A673 (cell line): ENCODE results near the gene CDH12. TPM values are rescaled to one million over a fixed set of nuclear protein-coding genes. Genes with fewer than 3 reads are reported as not detected.

Source experiments
- BruUV-seq: library from RNA; stranded (reverse); fragments of 400-500 nt; replicated peaks from 2 replicates; lab custom pipeline; 2021; lab: Mats Ljungman, UMichigan
- CTCF ChIA-PET: fragments of 300-600 bp; sonication (Branson Sonifier 250); formaldehyde crosslinking; loops from one replicate; lab custom pipeline; 2022; ENCODE audit warnings: antibody characterized with exemption; lab: Charles Lee
- POLR2A ChIA-PET: fragments of 300-600 bp; sonication (Branson Sonifier 250); formaldehyde crosslinking; loops from one replicate; lab custom pipeline; 2022; ENCODE audit warnings: antibody characterized with exemption; ENCODE audit not compliant: low non-redundant PET; lab: Charles Lee
- DNase-seq: peaks from one replicate; pipeline ENCODE4 v3.0.0-alpha.2; 2015; ENCODE audit warnings: low spot score
- H3K27ac ChIP-seq: fragments of 200-600 bp; sonication (generic); 2 replicates; pipeline ENCODE4 v1.5.1; 2016; ENCODE audit warnings: mixed run types, low read depth, mild to moderate bottlenecking, mixed read lengths, antibody characterized with exemption, low read length; ENCODE audit not compliant: poor library complexity, severe bottlenecking
- H3K27me3 ChIP-seq: fragments of 200-600 bp; sonication (generic); replicated peaks from 2 replicates; pipeline ENCODE4 v1.6.1; 2017; ENCODE audit warnings: mixed run types, low read depth, mild to moderate bottlenecking, mixed read lengths, antibody characterized with exemption, low read length; ENCODE audit not compliant: insufficient read depth, poor library complexity
- H3K36me3 ChIP-seq: fragments of 200-600 bp; sonication (generic); 2 replicates; pipeline ENCODE4 v1.6.1; 2016; ENCODE audit warnings: mixed run types, mild to moderate bottlenecking, mixed read lengths, antibody characterized with exemption, low read length; ENCODE audit not compliant: insufficient read depth, poor library complexity, severe bottlenecking
- H3K4me1 ChIP-seq: fragments of 200-600 bp; sonication (generic); 2 replicates; pipeline ENCODE4 v1.6.1; 2017; ENCODE audit warnings: mixed run types, mild to moderate bottlenecking, mixed read lengths, antibody characterized with exemption, low read length; ENCODE audit not compliant: insufficient read depth, poor library complexity, severe bottlenecking
- H3K4me3 ChIP-seq: fragments of 200-600 bp; sonication (generic); 2 replicates; pipeline ENCODE4 v1.5.1; 2016; ENCODE audit warnings: low read depth, mixed run types, mild to moderate bottlenecking, mixed read lengths, low read length; ENCODE audit not compliant: poor library complexity, severe bottlenecking
- H3K9me3 ChIP-seq: fragments of 200-600 bp; sonication (generic); 2 replicates; pipeline ENCODE4 v1.6.1; 2016; ENCODE audit warnings: mixed run types, low read depth, mild to moderate bottlenecking, mixed read lengths, antibody characterized with exemption, low read length; ENCODE audit not compliant: poor library complexity, severe bottlenecking
- CTCF ChIP-seq: fragments of 300-800, 200-600 bp; sonication (generic); conservative IDR thresholded peaks from 2 replicates; pipeline ENCODE4 v1.5.1; 2017; ENCODE audit warnings: low read depth, mild to moderate bottlenecking, antibody characterized with exemption, low read length, moderate library complexity, mixed read lengths
- EZH2 ChIP-seq: fragments of 200-600 bp; sonication (generic); IDR thresholded peaks from 2 replicates; pipeline ENCODE4 v1.6.1; 2017; ENCODE audit warnings: borderline replicate concordance, low read depth, mild to moderate bottlenecking, mixed read lengths, antibody characterized with exemption, low read length; ENCODE audit not compliant: poor library complexity, severe bottlenecking
- intact Hi-C: fragments of 100-400 bp; cut with micrococcal nuclease; formaldehyde crosslinking; loops from one replicate; pipeline ENCODE4 v1.10.0; 2022; ENCODE audit not compliant: unreplicated experiment
- total RNA-seq: library from RNA; stranded (reverse); gene quantifications from 2 replicates; pipeline ENCODE4 v1.2.3, GENCODE V29; 2021

Gene CDH12
- total RNA-seq, 1 experiment from 2014 or later, result 39.5 TPM

GRCh38 chr5:22560147-22560546 is 293.0 kb downstream of the CDH12 start:
- no peaks in the 10 kb centered on the region for H3K9me3 ChIP-seq
- H3K36me3 ChIP-seq, result no peaks in the 10 kb centered on the region
- TF ChIP-seq EZH2 (no peak), CTCF (no peak)
- ChIA-PET POLR2A (no interaction called here), CTCF (no interaction called here)
- BruUV-seq, result no TSS peak
- H3K4me3 ChIP-seq, result no peak overlapping the region
- no peaks in the 10 kb centered on the region for H3K4me1 ChIP-seq
- no peak overlapping the region for H3K27ac ChIP-seq
- intact Hi-C loops, result no loop called here
- no peaks in the 10 kb centered on the region for H3K27me3 ChIP-seq
- DNase-seq, result no peak

- CTCF ChIA-PET, result no interaction called here
- no TSS peak for BruUV-seq
These were observed 295.9 kb downstream of the CDH12 start for GRCh38 chr5:22557251-22557650.

GRCh38 chr5:22554475-22554874 is 298.7 kb downstream of the CDH12 start:
- no TSS peak for BruUV-seq
- Histone ChIP-seq H3K27me3 (no peaks in the 10 kb centered on the region), H3K4me3 (no peak overlapping the region), H3K4me1 (no peaks in the 10 kb centered on the region), H3K27ac (no peak overlapping the region), H3K36me3 (no peaks in the 10 kb centered on the region), H3K9me3 (no peaks in the 10 kb centered on the region)
- intact Hi-C loops, result no loop called here
- no peak for DNase-seq
- POLR2A ChIA-PET, result no interaction called here
- CTCF ChIA-PET, result no interaction called here
- no peak for TF ChIP-seq EZH2
- no peak for TF ChIP-seq CTCF

More at GRCh38 chr5:22557251-22557650, 295.9 kb downstream of the CDH12 start:
- Histone ChIP-seq H3K36me3 (no peaks in the 10 kb centered on the region), H3K27me3 (no peaks in the 10 kb centered on the region), H3K4me1 (no peaks in the 10 kb centered on the region), H3K9me3 (no peaks in the 10 kb centered on the region), H3K27ac (no peak overlapping the region), H3K4me3 (no peak overlapping the region)
- no peak for TF ChIP-seq CTCF
- intact Hi-C loops, result no loop called here
- POLR2A ChIA-PET, result interaction anchor here (0.6 kb wide), 1 partner anchor 880 kb away, joined by 3 read pairs; no protein-coding TSS in a partner anchor
- DNase-seq, result no peak
